ENCODE results near the gene NEU2.

The NEU2 gene

DNA sequence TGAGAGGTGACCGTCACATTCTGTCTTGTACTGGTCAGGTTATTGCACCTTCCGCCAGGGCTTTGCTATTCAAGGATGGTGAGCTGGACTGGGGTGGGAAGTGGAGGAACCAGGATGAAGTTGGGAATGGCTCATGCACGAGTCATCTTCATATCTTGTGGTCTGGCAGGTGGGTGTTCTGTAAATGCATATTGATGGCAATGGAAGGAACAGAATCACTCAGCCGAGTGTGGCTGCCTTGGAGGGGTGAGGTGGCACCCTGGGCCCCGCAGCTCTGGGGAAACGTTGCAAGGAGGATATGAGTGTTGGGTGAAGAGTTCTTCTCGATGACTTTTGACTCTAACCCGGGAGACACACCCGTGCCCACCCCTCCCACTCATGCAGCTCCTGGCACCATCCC lies 1.2 kb downstream of the NEU2 start:
- no peaks in the 10 kb centered on the region; the same call in 1 of the 2 replicates for H3K27me3 ChIP-seq (replicated peaks; ENCODE audit: control insufficient read depth, insufficient read depth, low read length)
- no peak overlapping the region for H3K4me3 ChIP-seq (replicated peaks; ENCODE audit: low read depth, low read length)
- no peaks in the 10 kb centered on the region for H3K36me3 ChIP-seq (ENCODE audit: control insufficient read depth, insufficient read depth, low read length)
- no peak for DNase-seq (ENCODE audit: extremely low read depth, insufficient read length)
- TF ChIP-seq, protein P1, sequence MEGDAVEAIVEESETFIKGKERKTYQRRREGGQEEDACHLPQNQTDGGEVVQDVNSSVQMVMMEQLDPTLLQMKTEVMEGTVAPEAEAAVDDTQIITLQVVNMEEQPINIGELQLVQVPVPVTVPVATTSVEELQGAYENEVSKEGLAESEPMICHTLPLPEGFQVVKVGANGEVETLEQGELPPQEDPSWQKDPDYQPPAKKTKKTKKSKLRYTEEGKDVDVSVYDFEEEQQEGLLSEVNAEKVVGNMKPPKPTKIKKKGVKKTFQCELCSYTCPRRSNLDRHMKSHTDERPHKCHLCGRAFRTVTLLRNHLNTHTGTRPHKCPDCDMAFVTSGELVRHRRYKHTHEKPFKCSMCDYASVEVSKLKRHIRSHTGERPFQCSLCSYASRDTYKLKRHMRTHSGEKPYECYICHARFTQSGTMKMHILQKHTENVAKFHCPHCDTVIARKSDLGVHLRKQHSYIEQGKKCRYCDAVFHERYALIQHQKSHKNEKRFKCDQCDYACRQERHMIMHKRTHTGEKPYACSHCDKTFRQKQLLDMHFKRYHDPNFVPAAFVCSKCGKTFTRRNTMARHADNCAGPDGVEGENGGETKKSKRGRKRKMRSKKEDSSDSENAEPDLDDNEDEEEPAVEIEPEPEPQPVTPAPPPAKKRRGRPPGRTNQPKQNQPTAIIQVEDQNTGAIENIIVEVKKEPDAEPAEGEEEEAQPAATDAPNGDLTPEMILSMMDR (IDR thresholded peaks at IDR 0.05; ENCODE audit: insufficient read depth, low read length, poor library complexity, severe bottlenecking) = no peak

DNA sequence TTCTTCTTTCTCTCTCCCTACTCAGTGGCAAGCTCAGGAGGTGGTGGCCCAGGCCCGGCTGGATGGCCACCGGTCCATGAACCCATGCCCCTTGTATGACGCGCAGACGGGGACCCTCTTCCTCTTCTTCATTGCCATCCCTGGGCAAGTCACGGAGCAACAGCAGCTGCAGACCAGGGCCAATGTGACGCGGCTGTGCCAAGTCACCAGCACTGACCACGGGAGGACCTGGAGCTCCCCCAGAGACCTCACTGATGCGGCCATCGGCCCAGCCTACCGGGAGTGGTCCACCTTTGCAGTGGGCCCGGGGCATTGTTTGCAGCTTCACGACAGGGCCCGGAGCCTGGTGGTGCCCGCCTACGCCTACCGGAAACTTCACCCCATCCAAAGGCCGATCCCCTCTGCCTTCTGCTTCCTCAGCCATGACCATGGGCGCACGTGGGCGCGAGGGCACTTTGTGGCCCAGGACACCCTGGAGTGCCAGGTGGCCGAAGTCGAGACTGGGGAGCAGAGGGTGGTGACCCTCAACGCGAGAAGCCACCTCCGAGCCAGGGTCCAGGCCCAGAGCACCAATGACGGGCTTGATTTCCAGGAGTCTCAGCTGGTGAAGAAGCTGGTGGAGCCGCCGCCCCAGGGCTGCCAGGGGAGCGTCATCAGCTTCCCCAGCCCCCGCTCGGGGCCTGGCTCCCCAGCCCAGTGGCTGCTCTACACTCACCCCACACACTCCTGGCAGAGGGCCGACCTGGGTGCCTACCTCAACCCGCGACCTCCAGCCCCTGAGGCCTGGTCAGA lies 1.8 kb downstream of the NEU2 start:
- no peaks in the 10 kb centered on the region for H3K36me3 ChIP-seq (ENCODE audit: control insufficient read depth, insufficient read depth, low read length)
- H3K27me3 ChIP-seq (replicated peaks; ENCODE audit: control insufficient read depth, insufficient read depth, low read length) = no peaks in the 10 kb centered on the region; the same call in 1 of the 2 replicates
- DNase-seq (ENCODE audit: extremely low read depth, insufficient read length) = no peak
- TF ChIP-seq, protein P1 (IDR thresholded peaks at IDR 0.05; ENCODE audit: insufficient read depth, low read length, poor library complexity, severe bottlenecking) = no peak
- no peak overlapping the region for H3K4me3 ChIP-seq (replicated peaks; ENCODE audit: low read depth, low read length)

DNA sequence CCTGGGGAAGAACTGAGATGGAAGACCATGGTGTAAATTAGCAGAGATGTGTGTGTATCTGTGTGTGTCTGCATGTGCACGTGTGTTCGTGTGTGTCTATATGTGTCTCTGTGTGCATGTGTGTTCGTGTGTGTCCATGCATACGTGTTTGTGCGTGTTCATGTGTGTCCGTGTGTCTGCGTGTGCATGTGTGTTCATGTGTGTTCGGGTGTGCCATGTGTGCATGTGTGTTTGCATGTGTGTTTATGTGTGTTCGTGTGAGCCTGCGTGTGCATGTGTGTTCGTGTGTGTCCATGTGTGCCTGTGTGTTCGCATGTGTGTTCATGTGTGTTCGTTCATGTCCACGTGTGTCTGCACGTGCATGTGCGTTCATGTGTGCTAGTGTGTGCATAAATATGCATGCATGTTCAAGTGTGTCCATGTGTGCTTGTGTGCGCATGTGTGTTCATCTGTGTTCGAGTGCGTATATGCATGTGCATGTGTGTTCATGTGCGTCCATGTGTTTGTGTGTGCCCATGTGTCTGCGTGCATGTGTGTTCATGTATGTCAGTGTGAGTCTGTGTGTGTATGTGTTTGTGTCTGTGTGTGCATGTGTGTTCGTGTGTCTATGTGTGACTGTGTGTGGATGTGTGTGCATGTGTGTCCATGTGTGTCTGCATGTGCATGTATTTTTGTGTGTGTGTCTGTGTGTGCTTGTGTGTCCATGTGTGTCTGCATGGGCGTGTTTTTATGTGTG lies 3.1 kb downstream of the NEU2 start:
- H3K36me3 ChIP-seq (ENCODE audit: control insufficient read depth, insufficient read depth, low read length) = no peaks in the 10 kb centered on the region
- no peak for DNase-seq (ENCODE audit: extremely low read depth, insufficient read length)

DNA sequence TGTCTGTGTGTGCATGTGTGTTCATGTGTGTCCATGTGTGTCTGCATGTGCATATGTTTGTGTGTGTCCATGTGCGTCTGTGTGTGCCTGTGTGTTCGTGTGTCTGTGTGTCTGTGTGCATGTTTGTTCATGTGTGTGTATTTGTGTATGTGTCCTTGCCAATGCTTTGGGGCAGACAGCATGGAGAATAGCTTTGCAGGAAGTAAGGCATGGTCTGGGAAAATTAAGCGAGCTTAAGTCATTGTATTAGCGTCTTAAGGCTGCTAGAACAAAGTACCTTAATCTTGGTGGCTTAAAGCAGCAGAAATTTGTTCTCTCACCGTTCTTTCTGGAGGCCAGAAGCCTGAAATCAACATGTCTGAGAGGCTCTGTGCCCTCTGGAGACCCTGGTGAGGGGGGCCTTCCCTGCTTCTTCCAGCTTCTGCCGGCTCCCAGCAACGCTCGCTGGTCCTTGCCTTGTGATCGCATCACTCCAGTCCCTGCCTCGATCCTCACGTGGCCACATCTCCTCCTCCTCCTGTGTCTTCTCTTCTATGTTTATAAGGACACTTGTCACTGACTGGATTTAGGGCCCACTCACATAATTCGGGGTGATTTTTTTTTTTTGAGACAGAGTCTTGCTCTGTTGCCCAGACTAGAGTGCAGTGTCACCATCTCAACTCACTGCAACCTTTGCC lies 3.8 kb downstream of the NEU2 start:
- Histone ChIP-seq H3K36me3 (ENCODE audit: control insufficient read depth, insufficient read depth, low read length) (no peaks in the 10 kb centered on the region), H3K4me3 (replicated peaks; ENCODE audit: low read depth, low read length) (no peak overlapping the region), H3K27me3 (replicated peaks; ENCODE audit: control insufficient read depth, insufficient read depth, low read length) (no peaks in the 10 kb centered on the region; the same call in none of the 2 replicates)
- TF ChIP-seq, protein P1 (IDR thresholded peaks at IDR 0.05; ENCODE audit: insufficient read depth, low read length, poor library complexity, severe bottlenecking) = no peak
- no peak for DNase-seq (ENCODE audit: extremely low read depth, insufficient read length)

More for the DNA sequence above, 3.1 kb downstream of the NEU2 start:
- no peak overlapping the region for H3K4me3 ChIP-seq (replicated peaks; ENCODE audit: low read depth, low read length)
- TF ChIP-seq, protein P1 (IDR thresholded peaks at IDR 0.05; ENCODE audit: insufficient read depth, low read length, poor library complexity, severe bottlenecking) = no peak
- no peaks in the 10 kb centered on the region; the same call in none of the 2 replicates for H3K27me3 ChIP-seq (replicated peaks; ENCODE audit: control insufficient read depth, insufficient read depth, low read length)

DNA sequence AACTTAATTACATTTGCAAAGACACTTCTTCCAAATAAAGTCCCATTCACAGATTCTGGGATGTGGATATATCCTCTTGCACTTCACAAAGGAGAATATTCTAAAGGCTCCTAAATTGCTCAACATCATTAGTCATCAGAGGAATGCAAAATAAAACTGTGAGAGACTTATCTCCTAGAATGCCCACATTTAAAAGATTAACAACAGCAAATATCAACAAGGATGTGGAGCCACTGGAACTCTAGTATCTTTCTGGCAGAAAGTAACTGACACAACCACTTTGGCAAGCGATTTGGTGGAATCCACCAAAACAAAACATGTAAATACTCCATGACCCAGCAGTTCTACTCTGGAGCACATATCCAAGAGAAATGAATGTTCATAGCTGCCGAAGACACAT lies 4.6 kb downstream of the NEU2 start:
- TF ChIP-seq, protein P1 (IDR thresholded peaks at IDR 0.05; ENCODE audit: insufficient read depth, low read length, poor library complexity, severe bottlenecking) = no peak
- no peaks in the 10 kb centered on the region; the same call in none of the 2 replicates for H3K27me3 ChIP-seq (replicated peaks; ENCODE audit: control insufficient read depth, insufficient read depth, low read length)
- no peak overlapping the region for H3K4me3 ChIP-seq (replicated peaks; ENCODE audit: low read depth, low read length)
- DNase-seq (ENCODE audit: extremely low read depth, insufficient read length) = no peak
- H3K36me3 ChIP-seq (ENCODE audit: control insufficient read depth, insufficient read depth, low read length) = no peaks in the 10 kb centered on the region

All from GM06990 (cell line).